Stimulated activated CD8-positive, alpha-beta memory T cell treated with anti-CD3 and anti-CD28 coated beads, Interleukin-4, amount 100 ng/mL, for 48 hours (primary cell): ENCODE measurements around the gene ARF4.
A peak's percentile ranks its signal among the peaks of the same experiment; 100 is the strongest.

Source experiments
- DNase-seq: peaks from one replicate; pipeline ENCODE4 v3.0.0-alpha.2; 2020

The ARF4 gene

DNA sequence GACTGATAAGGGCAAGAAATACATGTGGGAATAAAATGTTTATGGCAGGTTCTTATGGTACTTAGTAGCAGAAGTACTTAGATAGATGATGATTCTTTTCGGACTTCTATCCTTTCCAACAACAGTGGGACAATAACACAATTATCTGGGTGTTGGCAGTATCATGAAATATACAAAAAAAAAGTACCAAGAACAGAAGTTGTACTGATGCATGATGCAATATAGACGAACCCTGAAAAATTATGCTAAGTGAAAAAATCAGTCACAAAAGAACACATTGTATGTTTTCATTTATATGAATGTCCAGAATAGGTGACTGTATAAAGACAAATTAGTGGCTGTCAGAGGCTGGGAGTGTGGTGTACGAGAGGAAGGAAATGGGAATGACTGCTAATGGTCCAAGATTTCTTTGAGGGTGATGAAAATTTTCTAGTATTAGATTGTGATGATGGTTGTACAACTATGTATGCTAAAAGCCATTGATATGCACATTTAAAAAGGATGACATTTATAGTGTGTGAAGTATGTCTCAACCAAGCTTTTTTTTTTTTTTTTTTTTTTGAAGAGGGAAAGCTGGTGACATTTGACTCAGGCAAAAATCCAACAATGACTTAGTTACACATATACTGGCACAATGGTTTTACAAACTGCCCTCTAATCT, 21.0 kb downstream of the ARF4 start:
- no peak for DNase-seq

DNA sequence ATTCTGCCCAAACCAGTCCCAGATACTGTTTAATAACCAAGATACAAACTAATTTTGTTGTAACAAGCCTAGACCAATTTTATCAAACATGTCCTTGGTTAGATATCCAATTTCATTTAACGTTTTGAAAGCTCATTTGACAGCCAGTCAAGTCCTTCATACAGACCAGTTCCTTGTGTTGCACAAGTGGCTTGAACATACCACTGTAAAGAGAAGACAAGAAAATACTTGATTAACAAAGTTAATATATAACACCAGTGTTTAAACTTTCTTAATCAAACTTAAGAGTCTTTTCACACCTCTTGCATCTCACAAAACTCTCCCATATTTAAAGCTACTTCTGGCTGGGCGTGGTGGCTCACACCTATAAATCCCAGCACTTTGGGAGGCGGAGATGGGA, 25.0 kb downstream of the ARF4 start:
- DNase-seq: no peak

DNA sequence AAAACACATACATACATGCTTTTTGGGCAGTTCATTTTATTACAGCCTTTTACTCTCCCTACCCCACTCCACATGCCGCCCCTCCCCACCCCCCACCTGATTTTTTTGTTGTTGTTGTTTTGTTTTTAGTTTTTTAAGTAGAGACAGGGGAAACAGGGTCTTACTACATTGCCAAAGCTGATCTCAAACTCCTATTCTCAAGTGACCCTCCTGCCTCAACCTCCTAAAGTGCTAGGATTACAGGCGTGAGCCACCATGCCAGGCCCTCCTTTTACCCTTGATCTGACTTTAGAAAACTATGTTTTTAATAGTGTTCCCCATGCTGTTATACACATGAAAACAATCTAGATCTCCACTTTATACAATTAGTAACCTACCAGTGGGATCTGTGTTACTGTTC, 26.3 kb downstream of the ARF4 start:
- no peak for DNase-seq

DNA sequence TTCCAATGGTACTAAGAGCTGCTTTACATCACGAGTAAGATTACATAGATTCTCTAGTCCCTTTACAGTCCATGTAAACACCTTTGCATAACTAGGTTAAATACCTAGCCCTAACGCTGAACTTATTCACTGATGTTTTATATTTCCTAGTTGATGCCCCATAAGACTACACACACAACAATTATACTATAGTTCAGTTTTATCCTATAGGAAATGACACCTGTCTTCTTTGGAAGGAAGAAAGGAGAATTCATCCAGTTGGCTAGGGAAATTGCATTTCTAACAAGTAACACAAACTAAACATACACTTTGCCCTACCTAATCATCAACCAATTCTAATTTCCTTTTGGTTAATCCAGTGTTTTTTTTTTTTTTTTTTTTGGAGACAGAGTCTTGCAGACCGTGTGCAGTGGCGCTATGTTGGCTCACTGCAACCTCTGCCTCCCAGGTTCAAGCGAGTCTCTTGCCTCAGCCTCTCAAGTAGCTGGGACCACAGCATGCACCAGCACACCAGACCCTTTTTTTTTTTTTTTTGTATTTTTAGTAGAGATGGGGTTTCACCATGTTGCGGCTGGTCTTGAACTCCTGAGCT, 27.2 kb downstream of the ARF4 start:
- DNase-seq: no peak

DNA sequence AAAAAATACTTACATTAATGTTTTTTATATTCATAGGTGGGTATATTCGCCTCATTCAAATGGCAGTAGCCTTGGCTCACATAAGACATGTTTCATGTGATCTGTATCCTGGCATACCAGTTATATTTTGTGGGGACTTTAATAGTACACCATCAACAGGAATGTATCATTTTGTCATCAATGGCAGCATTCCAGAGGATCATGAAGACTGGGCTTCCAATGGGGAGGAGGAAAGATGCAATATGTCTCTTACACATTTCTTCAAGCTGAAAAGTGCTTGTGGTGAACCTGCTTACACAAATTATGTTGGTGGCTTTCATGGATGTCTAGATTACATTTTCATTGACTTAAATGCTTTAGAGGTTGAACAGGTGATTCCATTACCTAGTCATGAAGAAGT, 37.6 kb downstream of the ARF4 start:
- no peak for DNase-seq

DNA sequence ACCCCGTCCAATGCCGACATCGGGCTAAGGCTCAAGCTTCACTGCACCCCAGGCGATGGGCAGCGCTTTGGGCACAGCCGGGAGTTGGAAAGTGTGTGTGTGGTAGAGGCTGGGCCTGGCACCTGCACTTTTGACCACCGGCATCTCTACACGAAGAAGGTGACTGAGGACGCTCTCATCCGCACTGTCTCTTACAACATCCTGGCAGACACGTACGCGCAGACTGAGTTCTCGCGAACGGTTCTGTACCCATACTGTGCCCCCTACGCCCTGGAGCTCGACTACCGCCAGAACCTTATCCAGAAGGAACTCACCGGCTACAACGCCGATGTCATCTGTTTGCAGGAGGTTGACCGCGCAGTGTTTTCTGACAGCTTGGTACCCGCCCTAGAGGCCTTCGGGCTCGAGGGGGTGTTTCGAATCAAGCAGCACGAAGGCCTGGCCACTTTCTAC, 40.0 kb downstream of the ARF4 start:
- peak; percentile 66 for DNase-seq

DNA sequence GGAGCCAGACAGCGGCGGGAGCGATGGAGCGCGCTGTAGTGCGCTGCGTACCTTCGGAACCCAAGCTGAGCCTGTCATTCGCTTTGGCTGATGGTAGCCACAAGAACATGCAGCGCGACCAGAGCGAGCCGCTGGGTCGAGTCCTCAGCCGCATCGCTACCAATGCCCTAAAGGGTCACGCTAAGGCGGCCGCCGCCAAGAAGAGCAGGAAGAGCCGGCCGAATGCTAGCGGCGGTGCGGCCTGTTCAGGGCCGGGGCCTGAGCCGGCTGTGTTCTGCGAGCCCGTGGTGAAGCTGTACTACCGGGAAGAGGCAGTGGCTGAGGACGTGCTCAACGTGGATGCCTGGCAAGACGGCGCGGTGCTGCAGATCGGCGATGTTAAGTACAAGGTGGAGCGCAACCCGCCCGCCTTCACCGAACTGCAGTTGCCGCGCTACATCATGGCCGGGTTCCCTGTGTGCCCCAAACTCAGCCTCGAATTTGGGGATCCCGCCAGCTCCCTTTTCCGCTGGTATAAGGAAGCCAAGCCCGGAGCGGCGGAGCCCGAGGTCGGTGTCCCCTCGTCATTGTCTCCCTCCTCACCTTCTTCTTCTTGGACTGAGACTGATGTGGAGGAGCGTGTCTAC, 40.6 kb downstream of the ARF4 start:
- DNase-seq: peak; percentile 53

DNA sequence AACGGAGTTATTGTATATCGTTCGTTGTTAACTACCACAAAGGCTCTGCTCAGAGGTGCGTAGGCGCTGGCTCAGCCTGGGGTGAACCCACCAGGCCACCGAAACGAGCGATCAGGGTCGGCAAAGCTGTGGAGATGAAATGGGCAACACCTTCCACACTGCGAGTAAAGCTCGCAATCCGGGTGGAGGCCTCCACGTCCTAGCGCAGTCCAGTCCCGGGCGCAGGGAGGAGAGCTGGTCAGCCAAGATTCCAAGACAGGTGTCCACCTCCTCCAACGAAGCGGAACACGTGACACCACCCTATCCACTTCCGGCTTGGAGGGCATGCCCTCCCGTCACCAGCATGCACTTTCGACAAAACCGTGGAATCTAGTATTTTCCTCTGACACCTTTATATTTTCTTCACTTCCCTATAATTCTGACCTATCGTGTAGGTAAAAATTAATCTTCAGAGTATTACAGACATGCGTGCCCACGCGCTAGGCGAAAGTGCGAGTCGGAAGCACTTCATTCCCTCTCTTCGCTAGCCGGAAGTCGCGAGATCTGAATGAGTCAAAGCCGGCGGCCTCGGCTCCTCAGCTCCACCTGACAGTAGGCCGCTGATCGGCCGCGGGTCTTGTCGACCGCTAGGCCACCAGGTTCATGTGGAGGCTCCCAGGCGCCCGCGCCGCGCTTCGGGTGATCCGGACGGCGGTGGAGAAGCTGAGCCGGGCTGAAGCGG, 41.2 kb downstream of the ARF4 start, which contains the start of gene PDE12:
TSS of gene PDE12 (plus strand) at position 537 of the 721 bp plus-strand sequence. CDS start at position 643, 106 bp downstream.
- DNase-seq: peak; percentile 87

DNA sequence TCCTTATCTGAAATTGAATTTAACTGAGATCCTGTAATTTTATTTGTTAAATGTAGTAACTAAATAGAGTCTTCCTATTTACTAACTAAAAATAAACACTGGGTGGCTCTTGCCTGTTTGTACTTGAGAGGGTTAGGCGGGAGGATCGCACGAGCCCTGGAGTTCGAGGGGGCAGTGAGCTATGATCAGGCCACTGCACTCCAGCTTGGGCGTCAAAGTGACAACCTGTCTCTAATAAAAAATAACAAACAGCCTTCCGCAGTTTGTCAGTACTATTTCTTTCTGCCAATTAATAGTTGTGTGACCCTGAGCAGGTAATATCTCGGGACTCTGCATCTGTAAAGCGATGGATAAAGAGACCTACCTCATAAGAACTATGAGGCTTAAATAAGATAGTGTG, 41.8 kb downstream of the ARF4 start:
- no peak for DNase-seq

DNA sequence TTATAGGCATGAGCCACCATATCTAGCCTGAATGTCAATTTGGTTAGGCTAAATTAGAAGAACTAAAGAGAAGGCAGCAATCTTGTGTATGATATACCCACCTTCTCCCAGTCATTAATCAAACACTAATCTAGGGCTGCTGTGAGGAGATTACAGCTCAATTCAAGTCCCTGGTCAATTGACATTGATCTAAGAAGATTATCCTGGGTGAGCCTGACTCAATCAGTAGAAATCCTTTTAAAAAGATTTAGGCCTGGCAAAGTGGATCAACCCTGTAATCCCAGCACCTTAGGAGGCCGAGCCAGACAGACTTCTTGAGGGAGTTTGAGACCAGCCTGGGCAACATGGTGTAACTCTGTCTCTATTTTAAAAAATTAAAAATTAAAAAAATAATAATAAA, 50.5 kb downstream of the ARF4 start:
- no peak for DNase-seq

DNA sequence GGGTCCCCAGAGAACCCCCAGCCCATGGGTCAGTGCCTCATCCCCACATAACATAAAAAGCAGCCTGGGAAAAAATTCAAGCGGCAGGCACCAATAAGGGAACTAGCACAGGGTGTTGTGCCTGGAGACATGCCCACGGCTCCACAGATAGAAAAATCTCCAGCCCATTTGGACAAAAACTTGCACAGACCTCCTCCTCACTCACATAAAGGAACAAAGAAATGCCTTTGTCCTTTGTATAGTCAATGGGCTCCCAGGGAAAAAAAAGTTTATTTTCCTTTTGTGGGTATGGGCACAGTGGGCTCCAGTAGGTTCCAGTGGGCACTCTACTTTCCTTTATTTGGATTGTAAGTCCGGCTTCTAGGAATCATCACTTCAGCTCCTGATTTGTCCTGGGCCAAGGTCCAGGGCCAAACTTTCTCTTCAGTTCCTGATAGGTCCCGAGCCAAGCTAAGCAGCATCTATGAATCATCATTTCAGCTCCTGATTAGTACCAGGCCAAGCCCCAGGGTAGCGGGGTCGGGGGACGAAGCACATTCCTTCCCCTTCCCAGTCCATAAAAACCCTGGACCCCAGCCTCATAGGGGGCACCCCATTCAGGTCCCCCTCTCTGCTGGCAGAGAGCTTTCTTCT, 51.4 kb downstream of the ARF4 start:
- no peak for DNase-seq

DNA sequence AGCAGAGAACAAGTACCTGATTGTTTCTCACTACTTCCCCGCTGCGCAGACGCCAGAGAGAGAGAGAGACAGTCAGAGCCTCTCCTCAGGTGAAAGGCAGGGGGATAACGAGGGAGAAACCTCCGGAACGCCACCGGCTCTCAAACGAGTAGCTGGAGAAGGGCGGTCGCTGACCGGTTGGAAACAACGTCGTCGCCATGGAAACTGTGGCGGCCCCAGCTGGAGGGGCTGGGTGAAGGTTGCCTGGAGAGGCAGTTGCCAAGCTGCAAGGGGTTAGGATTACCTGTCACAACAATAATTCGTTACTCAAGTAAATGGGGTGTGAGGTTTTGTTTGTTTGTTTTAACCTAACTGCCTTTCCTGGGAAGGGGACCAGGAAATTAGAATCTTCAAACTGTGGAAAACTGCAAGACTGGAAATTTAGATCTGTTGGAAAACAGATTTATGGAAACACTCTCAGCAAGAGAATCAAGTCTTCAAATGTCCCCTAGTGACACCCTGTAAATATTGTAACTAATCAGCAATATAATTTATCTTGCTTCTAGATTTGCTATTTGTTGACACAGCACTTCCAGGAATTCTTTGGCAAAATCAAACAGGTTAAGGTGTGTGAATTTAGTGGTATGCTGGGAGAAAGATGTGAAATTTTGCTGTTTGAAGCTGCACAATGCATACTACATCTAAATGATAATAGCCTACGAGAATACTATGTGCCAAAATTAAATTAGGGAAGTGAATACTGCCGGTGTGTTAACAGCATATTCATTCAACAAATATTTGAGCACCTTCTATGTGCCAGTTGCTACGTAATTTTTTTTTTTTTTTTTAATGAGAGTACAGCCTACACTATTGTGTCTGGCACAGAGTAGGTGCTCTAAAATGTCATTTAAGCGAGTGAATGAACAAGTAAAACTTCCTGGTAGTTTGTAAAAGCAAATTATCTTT, 52.7 kb downstream of the ARF4 start, which contains the start of gene DNAH12:
TSS of gene DNAH12 (minus strand) at position 164 of the 945 bp plus-strand sequence. CDS start 1,474 bp downstream, outside the sequence.
- DNase-seq: peak; percentile 50

DNA sequence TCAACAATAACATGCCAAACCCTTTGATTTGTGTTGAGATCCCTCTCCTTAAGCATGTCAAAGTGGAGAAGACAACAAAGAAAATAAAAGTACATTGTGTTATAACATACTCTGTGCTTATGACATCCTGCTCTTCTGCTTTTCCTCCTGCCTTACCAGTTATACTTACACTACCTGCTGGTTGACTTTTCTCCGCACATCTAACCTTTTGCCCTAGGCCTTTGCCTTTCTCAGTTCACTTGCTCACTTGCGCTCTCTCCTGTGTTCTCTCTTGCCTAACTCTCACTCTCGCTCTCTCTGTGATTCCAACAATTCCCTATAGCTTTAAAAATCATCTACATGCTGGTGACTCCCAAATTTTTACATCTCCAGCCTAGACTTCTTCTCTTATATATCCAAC, 58.7 kb downstream of the ARF4 start:
- no peak for DNase-seq

DNA sequence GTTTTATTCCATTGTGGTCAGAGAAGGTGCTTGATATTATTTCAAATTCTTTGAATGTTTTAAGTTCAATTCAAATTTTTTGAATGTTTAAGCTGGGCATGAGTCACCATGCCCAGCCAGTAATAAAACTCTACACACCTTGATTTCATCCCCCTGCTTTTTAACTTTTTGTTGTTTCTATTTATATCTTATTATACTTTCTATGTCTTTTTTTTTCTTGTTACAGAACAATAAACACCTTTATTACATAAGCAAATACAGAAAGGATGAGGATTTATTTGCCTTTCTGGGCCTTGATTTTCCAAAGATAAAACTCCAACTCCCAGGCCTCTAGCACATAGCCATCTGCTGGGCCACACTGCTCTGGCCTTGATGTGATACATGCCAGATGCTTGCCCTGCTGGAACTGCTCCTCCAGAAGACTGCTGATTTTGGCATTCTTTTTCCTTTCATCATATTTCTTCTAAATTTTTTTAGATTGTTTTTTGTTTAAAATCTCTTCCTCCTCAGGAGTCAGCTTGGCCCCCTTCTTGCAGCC, 67.0 kb downstream of the ARF4 start:
- DNase-seq: no peak
